Ascending aorta (tissue), 2 donors: Measurements from ENCODE around the gene AFAP1L2. TPM values are rescaled to one million over a fixed set of nuclear protein-coding genes. Genes with fewer than 3 reads are reported as not detected.

ENCODE experiments used
- DNase-seq, 2 donors: peaks; one replicate each; pipeline ENCODE4 v3.0.0-alpha.2; 2019; ENCODE audit warnings: low spot score in 2 of 2
- H3K27ac ChIP-seq, 2 donors: fragments of 200-600 bp; sonication (generic); one replicate each; pipeline ENCODE4 v1.5.1; 2016 to 2017; ENCODE audit warnings: mild to moderate bottlenecking in 1 of 2
- H3K27me3 ChIP-seq: fragments of 200-600 bp; sonication (generic); one replicate; pipeline ENCODE4 v1.5.1; 2017
- H3K36me3 ChIP-seq, 2 donors: fragments of 200-600 bp; sonication (generic); one replicate each; pipeline ENCODE4 v1.5.1; 2016
- H3K4me1 ChIP-seq, 2 donors: fragments of 200-600 bp; sonication (generic); one replicate each; pipeline ENCODE4 v1.5.1; 2016 to 2017; ENCODE audit warnings: mild to moderate bottlenecking in 1 of 2
- H3K4me3 ChIP-seq, 2 donors: fragments of 200-600 bp; sonication (generic); one replicate each; pipeline ENCODE4 v1.5.1; 2016 to 2017; ENCODE audit warnings: mild to moderate bottlenecking in 1 of 2
- H3K9me3 ChIP-seq, 2 donors: fragments of 200-600 bp; sonication (generic); one replicate each; pipeline ENCODE4 v1.5.1; 2016
- intact Hi-C: fragments of 100-400 bp; cut with DNase I; formaldehyde crosslinking; loops from one replicate; pipeline ENCODE4 v1.15.1; 2023
- total RNA-seq: library from RNA; depleted of rRNA; stranded (reverse); fragments of >200 nt; gene quantifications from one replicate; pipeline ENCODE4 v1.1.0, GENCODE V29; 2016
- TF ChIP-seq, protein P1 (sequence below), 3 experiments: fragments of 200-600 bp in 2 of 3; fragments of 450-650 bp in 1 of 3; sonication (generic) in 2 of 3; IDR thresholded peaks; one replicate each; pipeline ENCODE4 v1.5.1; 2016 to 2019; ENCODE audit warnings: antibody characterized with exemption in 3 of 3, mild to moderate bottlenecking in 1 of 3, moderate library complexity in 1 of 3

The AFAP1L2 gene
- total RNA-seq, 1 donor from 2014 or later: 30.4 TPM

- no peak overlapping the region for H3K27ac ChIP-seq
- no peaks in the 10 kb centered on the region for H3K9me3 ChIP-seq
- no peak for DNase-seq
- H3K36me3 ChIP-seq: no peaks in the 10 kb centered on the region
- TF ChIP-seq, protein P1, sequence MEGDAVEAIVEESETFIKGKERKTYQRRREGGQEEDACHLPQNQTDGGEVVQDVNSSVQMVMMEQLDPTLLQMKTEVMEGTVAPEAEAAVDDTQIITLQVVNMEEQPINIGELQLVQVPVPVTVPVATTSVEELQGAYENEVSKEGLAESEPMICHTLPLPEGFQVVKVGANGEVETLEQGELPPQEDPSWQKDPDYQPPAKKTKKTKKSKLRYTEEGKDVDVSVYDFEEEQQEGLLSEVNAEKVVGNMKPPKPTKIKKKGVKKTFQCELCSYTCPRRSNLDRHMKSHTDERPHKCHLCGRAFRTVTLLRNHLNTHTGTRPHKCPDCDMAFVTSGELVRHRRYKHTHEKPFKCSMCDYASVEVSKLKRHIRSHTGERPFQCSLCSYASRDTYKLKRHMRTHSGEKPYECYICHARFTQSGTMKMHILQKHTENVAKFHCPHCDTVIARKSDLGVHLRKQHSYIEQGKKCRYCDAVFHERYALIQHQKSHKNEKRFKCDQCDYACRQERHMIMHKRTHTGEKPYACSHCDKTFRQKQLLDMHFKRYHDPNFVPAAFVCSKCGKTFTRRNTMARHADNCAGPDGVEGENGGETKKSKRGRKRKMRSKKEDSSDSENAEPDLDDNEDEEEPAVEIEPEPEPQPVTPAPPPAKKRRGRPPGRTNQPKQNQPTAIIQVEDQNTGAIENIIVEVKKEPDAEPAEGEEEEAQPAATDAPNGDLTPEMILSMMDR (IDR thresholded peaks at IDR 0.05): no peak
- H3K4me3 ChIP-seq: no peak overlapping the region
- intact Hi-C loops: no loop called here
- H3K4me1 ChIP-seq: no peaks in the 10 kb centered on the region
- H3K27me3 ChIP-seq: no peaks in the 10 kb centered on the region
Measured at GRCh38 chr10:114245121-114245791, 159.0 kb downstream of the AFAP1L2 start.

Other genes with a start within 250 kb of the AFAP1L2 start
- gene CCDC186, start 230.3 kb downstream of the AFAP1L2 start, total RNA-seq: 4.4 TPM
- gene TDRD1, start 225.1 kb downstream of the AFAP1L2 start, total RNA-seq: 0.53 TPM
- not detected for gene VWA2, start 165.2 kb downstream of the AFAP1L2 start, total RNA-seq